GM13977 (cell line): ENCODE results near the gene CXCL6.

ENCODE experiments used
- DNase-seq: peaks from one replicate; pipeline ENCODE4 v3.0.0; 2012; ENCODE audit warnings: low spot score
- CTCF ChIP-seq: IDR thresholded peaks from 2 replicates; pipeline ENCODE4 v1.5.1; 2012; ENCODE audit warnings: mild to moderate bottlenecking, control low read depth; ENCODE audit not compliant: insufficient read depth; ENCODE audit errors: extremely low read depth, missing control alignments
- in situ Hi-C: fragments of 300-500 bp; cut with MboI; formaldehyde crosslinking; loops from one replicate; pipeline ENCODE4 v1.12.0; 2022; ENCODE audit warnings: low sequenced_read_pairs, low pct_unique_long_range_greater_than_20kb, mixed read lengths, inconsistent platforms; ENCODE audit not compliant: unreplicated experiment

CXCL6 gene

GRCh38 chr4:73864961-73865360, 28.5 kb downstream of the CXCL6 start:
- DNase-seq, result no peak
- in situ Hi-C loops, result no loop called here
- TF ChIP-seq CTCF, result no peak

- TF ChIP-seq CTCF, result no peak
- in situ Hi-C loops, result no loop called here
These were observed 29.1 kb downstream of the CXCL6 start for GRCh38 chr4:73865431-73866096.

GRCh38 chr4:73866246-73866645, 29.8 kb downstream of the CXCL6 start:
- no peak for TF ChIP-seq CTCF
- DNase-seq, result no peak
- in situ Hi-C loops, result no loop called here

More at GRCh38 chr4:73865431-73866096, 29.1 kb downstream of the CXCL6 start:
- no peak for DNase-seq

DNA sequence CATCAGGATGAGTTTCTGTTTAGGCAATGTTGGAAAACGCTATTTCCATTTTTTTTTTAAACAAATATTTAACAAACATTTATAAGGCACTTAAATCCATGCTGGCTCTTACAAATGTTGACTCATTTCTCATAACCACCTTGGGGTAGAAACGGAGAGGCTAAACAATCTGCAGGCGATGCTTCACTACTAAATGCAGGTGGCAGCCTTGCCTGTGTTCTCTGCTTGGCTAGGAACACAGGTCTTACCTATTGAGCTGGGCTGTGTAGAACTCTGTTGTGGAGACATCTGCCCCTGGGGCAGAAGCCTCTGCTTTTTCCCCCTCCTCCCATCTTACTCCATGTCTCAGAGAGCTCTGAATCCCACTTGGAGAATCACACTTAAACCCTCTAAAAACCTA, 31.3 kb downstream of the CXCL6 start:
- no peak for DNase-seq
- no peak for TF ChIP-seq CTCF
- in situ Hi-C loops, result no loop called here

- in situ Hi-C loops, result no loop called here
- no peak for TF ChIP-seq CTCF
- DNase-seq, result no peak
These were observed 32.0 kb downstream of the CXCL6 start for GRCh38 chr4:73868206-73869129.

DNA sequence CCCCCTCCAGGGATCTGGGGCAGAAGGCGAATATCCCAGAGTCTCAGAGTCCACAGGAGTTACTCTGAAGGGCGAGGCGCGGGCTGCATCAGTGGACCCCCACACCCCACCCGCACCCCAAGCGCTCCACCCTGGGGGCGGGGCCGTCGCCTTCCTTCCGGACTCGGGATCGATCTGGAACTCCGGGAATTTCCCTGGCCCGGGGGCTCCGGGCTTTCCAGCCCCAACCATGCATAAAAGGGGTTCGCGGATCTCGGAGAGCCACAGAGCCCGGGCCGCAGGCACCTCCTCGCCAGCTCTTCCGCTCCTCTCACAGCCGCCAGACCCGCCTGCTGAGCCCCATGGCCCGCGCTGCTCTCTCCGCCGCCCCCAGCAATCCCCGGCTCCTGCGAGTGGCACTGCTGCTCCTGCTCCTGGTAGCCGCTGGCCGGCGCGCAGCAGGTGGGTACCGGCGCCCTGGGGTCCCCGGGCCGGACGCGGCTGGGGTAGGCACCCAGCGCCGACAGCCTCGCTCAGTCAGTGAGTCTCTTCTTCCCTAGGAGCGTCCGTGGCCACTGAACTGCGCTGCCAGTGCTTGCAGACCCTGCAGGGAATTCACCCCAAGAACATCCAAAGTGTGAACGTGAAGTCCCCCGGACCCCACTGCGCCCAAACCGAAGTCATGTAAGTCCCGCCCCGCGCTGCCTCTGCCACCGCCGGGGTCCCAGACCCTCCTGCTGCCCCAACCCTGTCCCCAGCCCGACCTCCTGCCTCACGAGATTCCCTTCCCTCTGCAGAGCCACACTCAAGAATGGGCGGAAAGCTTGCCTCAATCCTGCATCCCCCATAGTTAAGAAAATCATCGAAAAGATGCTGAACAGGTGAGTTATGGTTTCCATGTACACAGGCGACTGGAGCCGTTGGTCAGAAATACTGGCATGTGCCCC, 32.9 kb downstream of the CXCL6 start, which contains the start of gene CXCL1:
Gene CXCL1, plus strand, starts transcription at position 264 of the 926 bp plus-strand sequence. Its CDS starts 78 bp downstream, at position 342.
- TF ChIP-seq CTCF, result no peak
- in situ Hi-C loops, result no loop called here
- no peak for DNase-seq
